Type B pancreatic cell (in vitro differentiated cells): ENCODE results near the gene COA6. TPM values are rescaled to one million over a fixed set of nuclear protein-coding genes. Genes with fewer than 3 reads are reported as not detected.
"Not testable (repeated sequence)": the region's sequence is repeated elsewhere in the genome, so short reads cannot be mapped to it uniquely, and the experiment has no call there.

Source experiments
- DNase-seq: peaks from one replicate; pipeline ENCODE4 v3.0.0; 2021; ENCODE audit warnings: mixed read lengths; ENCODE audit not compliant: unreplicated experiment; ENCODE audit errors: extremely low spot score
- H3K27ac Mint-ChIP-seq: 2 replicates; pipeline ENCODE4 v1.8.0; 2021; ENCODE audit warnings: mild to moderate bottlenecking, mixed read lengths
- H3K27me3 Mint-ChIP-seq: 2 replicates; pipeline ENCODE4 v1.8.0; 2021; ENCODE audit warnings: mixed read lengths
- H3K36me3 Mint-ChIP-seq: 2 replicates; pipeline ENCODE4 v1.8.0; 2021; ENCODE audit warnings: mixed read lengths
- H3K4me1 Mint-ChIP-seq: one replicate; pipeline ENCODE4 v1.8.0; 2021; ENCODE audit warnings: mixed read lengths; ENCODE audit not compliant: unreplicated experiment
- H3K4me3 Mint-ChIP-seq: 2 replicates; pipeline ENCODE4 v1.8.0; 2021; ENCODE audit warnings: mild to moderate bottlenecking, mixed read lengths
- H3K9me3 Mint-ChIP-seq: 2 replicates; pipeline ENCODE4 v1.8.0; 2021; ENCODE audit warnings: mixed read lengths
- CTCF ChIP-seq: fragments of 200-600 bp; sonication (generic); conservative IDR thresholded peaks from 2 replicates; pipeline ENCODE4 v1.5.0; 2021; ENCODE audit warnings: antibody characterized with exemption, mild to moderate bottlenecking
- total RNA-seq: library from RNA; stranded (reverse); gene quantifications from 2 replicates; pipeline ENCODE4 v1.2.1, GENCODE V29; 2021; ENCODE audit warnings: low replicate concordance

The COA6 gene
- total RNA-seq, 1 donor from 2014 or later, result 36.4 TPM

GRCh38 chr1:234372011-234372757 lies 1.1 kb upstream of the COA6 start:
- Mint-ChIP-seq H3K4me1 (peaks cover 15% of the 10 kb centered on the region), H3K4me3 (peak overlapping the region; percentile 96), H3K27ac (peak overlapping the region; percentile 96), H3K27me3 (peaks cover 22% of the 10 kb centered on the region), H3K9me3 (no peaks in the 10 kb centered on the region), H3K36me3 (peaks cover 9% of the 10 kb centered on the region)
- DNase-seq, result no peak
- no peak for TF ChIP-seq CTCF

GRCh38 chr1:234373959-234374254 lies 651 bp downstream of the COA6 start:
- H3K4me3 Mint-ChIP-seq, result peak overlapping the region; percentile 96
- no peak for DNase-seq
- peak overlapping the region; percentile 96 for H3K27ac Mint-ChIP-seq
- H3K4me1 Mint-ChIP-seq, result peaks cover 15% of the 10 kb centered on the region
- no peaks in the 10 kb centered on the region for H3K9me3 Mint-ChIP-seq
- peaks cover 9% of the 10 kb centered on the region for H3K27me3 Mint-ChIP-seq
- no peak for TF ChIP-seq CTCF
- H3K36me3 Mint-ChIP-seq, result peaks cover 19% of the 10 kb centered on the region

GRCh38 chr1:234375672-234376071 lies 2.4 kb downstream of the COA6 start:
- H3K4me1 Mint-ChIP-seq, result peaks cover 15% of the 10 kb centered on the region
- no peak overlapping the region for H3K27ac Mint-ChIP-seq
- H3K9me3 Mint-ChIP-seq, result no peaks in the 10 kb centered on the region
- no peak for DNase-seq
- no peak for TF ChIP-seq CTCF
- H3K4me3 Mint-ChIP-seq, result no peak overlapping the region
- H3K27me3 Mint-ChIP-seq, result no peaks in the 10 kb centered on the region
- peaks cover 32% of the 10 kb centered on the region for H3K36me3 Mint-ChIP-seq

GRCh38 chr1:234379591-234380109 lies 6.4 kb downstream of the COA6 start:
- H3K4me1 Mint-ChIP-seq, DNase-seq, H3K27ac Mint-ChIP-seq, H3K27me3 Mint-ChIP-seq, H3K4me3 Mint-ChIP-seq, H3K9me3 Mint-ChIP-seq: not testable (repeated sequence)
- H3K36me3 Mint-ChIP-seq, result peaks cover 44% of the 10 kb centered on the region

GRCh38 chr1:234381699-234382555 lies 8.7 kb downstream of the COA6 start:
- Mint-ChIP-seq H3K27me3 (no peaks in the 10 kb centered on the region), H3K36me3 (peaks cover 35% of the 10 kb centered on the region), H3K9me3 (no peaks in the 10 kb centered on the region), H3K27ac (no peak overlapping the region), H3K4me1 (no peaks in the 10 kb centered on the region), H3K4me3 (no peak overlapping the region)
- no peak for TF ChIP-seq CTCF
- DNase-seq, result no peak

- no peaks in the 10 kb centered on the region for H3K4me1 Mint-ChIP-seq
- H3K27ac Mint-ChIP-seq, result no peak overlapping the region
- H3K27me3 Mint-ChIP-seq, result no peaks in the 10 kb centered on the region
- H3K4me3 Mint-ChIP-seq, result no peak overlapping the region
- TF ChIP-seq CTCF, result no peak
- DNase-seq, result no peak
- peaks cover 13% of the 10 kb centered on the region for H3K36me3 Mint-ChIP-seq
- H3K9me3 Mint-ChIP-seq, result no peaks in the 10 kb centered on the region
Observed at GRCh38 chr1:234386122-234386521, 12.9 kb downstream of the COA6 start.
